ENCODE measurements around the gene NEK3. TPM values are rescaled to one million over a fixed set of nuclear protein-coding genes. Genes with fewer than 3 reads are reported as not detected.

NEK3 gene
- total and polyA plus RNA-seq, 4 donors, result 3.0 to 4.4 (median 3.9) TPM

DNA sequence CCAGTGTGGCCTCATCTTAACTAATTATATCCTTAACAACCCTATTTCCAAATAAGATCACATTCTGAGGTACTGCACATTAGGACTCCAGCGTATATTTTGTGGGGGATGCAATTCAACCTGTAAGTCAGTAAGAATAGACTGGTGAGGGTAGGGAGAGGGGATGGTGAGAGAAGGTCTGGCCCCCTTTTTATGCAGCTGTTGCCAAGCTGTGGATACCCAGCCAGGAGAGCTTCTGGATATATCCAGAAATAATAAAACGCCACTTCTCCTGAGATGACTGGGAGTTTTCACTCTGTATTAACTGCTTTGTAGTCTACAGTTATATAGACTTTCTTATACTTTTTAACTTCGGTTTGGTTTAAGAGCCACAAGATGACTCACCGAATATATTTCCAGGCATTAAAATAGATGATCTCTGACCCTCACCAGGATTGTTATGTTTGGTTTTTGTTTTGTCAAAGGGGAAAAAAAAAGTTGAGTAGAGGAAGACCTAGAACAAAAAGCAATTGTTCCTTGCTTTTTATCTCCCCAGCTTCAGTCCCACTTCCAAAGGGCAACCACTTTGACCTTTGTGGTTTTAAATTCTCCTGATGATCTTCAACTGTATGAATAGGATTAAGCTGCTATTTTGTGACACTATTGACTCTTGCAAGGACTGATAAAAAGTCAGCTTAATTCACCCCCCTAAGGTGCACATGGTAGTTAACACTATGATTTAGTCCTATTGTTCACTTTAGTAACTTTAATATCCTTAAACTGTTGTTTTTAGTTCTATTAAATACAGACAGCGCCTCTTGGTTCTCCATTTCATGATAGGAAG, 3.1 kb upstream of the NEK3 start:
- H3K27ac ChIP-seq (ENCODE audit: low read depth in 1 of 2, low read length in 2 of 2), result no peak overlapping the region
- no peaks in the 10 kb centered on the region for H3K27me3 ChIP-seq (ENCODE audit: control insufficient read depth in 4 of 4, insufficient read depth in 4 of 4, low read length in 3 of 4)
- no peak overlapping the region for H3K9ac ChIP-seq (ENCODE audit: low read depth in 1 of 2, low read length in 2 of 2)
- H3K36me3 ChIP-seq (ENCODE audit: control insufficient read depth in 4 of 4, insufficient read depth in 3 of 4, low read depth in 1 of 4, low read length in 3 of 4), result no peaks in the 10 kb centered on the region
- H3K4me1 ChIP-seq (ENCODE audit: control insufficient read depth in 4 of 4, insufficient read depth in 4 of 4, low read length in 3 of 4), result peaks cover 3 to 26% (median 7%) of the 10 kb centered on the region in 4 donors
- H3K9me3 ChIP-seq (ENCODE audit: control insufficient read depth in 4 of 4, low read length in 3 of 4), result no peaks in the 10 kb centered on the region
- no peak overlapping the region for H3K4me3 ChIP-seq (ENCODE audit: low read depth in 1 of 3, low read length in 3 of 3)
- WGBS, result 70% methylated on average over 5 of the region's 5 CpGs
- TF ChIP-seq, protein P1, sequence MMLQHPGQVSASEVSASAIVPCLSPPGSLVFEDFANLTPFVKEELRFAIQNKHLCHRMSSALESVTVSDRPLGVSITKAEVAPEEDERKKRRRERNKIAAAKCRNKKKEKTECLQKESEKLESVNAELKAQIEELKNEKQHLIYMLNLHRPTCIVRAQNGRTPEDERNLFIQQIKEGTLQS (IDR thresholded peaks at IDR 0.05), result no peak
- TF ChIP-seq HNF4A (conservative IDR thresholded peaks at IDR 0.05) (no peak), YY1 (IDR thresholded peaks at IDR 0.05) (no peak), FOXA2 (IDR thresholded peaks at IDR 0.05) (no peak), TAF1 (conservative IDR thresholded peaks at IDR 0.05) (no peak), RAD21 (IDR thresholded peaks at IDR 0.05) (no peak), GABPA (IDR thresholded peaks at IDR 0.05 in 1 of 2, conservative IDR thresholded peaks at IDR 0.05 in 1 of 2) (no peak), NR2F2 (IDR thresholded peaks at IDR 0.05) (peak; percentile 93), RXRA (IDR thresholded peaks at IDR 0.05) (no peak), FOXA1 (IDR thresholded peaks at IDR 0.05) (no peak), JUND (IDR thresholded peaks at IDR 0.05) (peak in 1 of 2 donors; percentile 39), HNF4G (IDR thresholded peaks at IDR 0.05) (no peak)
- TF ChIP-seq, protein P2, sequence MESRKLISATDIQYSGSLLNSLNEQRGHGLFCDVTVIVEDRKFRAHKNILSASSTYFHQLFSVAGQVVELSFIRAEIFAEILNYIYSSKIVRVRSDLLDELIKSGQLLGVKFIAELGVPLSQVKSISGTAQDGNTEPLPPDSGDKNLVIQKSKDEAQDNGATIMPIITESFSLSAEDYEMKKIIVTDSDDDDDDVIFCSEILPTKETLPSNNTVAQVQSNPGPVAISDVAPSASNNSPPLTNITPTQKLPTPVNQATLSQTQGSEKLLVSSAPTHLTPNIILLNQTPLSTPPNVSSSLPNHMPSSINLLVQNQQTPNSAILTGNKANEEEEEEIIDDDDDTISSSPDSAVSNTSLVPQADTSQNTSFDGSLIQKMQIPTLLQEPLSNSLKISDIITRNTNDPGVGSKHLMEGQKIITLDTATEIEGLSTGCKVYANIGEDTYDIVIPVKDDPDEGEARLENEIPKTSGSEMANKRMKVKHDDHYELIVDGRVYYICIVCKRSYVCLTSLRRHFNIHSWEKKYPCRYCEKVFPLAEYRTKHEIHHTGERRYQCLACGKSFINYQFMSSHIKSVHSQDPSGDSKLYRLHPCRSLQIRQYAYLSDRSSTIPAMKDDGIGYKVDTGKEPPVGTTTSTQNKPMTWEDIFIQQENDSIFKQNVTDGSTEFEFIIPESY (IDR thresholded peaks at IDR 0.05), result no peak
- TF ChIP-seq, protein P3, sequence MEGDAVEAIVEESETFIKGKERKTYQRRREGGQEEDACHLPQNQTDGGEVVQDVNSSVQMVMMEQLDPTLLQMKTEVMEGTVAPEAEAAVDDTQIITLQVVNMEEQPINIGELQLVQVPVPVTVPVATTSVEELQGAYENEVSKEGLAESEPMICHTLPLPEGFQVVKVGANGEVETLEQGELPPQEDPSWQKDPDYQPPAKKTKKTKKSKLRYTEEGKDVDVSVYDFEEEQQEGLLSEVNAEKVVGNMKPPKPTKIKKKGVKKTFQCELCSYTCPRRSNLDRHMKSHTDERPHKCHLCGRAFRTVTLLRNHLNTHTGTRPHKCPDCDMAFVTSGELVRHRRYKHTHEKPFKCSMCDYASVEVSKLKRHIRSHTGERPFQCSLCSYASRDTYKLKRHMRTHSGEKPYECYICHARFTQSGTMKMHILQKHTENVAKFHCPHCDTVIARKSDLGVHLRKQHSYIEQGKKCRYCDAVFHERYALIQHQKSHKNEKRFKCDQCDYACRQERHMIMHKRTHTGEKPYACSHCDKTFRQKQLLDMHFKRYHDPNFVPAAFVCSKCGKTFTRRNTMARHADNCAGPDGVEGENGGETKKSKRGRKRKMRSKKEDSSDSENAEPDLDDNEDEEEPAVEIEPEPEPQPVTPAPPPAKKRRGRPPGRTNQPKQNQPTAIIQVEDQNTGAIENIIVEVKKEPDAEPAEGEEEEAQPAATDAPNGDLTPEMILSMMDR (IDR thresholded peaks at IDR 0.05; ENCODE audit: low read depth, low read length, missing input control), result no peak
- TF ChIP-seq, protein P4, sequence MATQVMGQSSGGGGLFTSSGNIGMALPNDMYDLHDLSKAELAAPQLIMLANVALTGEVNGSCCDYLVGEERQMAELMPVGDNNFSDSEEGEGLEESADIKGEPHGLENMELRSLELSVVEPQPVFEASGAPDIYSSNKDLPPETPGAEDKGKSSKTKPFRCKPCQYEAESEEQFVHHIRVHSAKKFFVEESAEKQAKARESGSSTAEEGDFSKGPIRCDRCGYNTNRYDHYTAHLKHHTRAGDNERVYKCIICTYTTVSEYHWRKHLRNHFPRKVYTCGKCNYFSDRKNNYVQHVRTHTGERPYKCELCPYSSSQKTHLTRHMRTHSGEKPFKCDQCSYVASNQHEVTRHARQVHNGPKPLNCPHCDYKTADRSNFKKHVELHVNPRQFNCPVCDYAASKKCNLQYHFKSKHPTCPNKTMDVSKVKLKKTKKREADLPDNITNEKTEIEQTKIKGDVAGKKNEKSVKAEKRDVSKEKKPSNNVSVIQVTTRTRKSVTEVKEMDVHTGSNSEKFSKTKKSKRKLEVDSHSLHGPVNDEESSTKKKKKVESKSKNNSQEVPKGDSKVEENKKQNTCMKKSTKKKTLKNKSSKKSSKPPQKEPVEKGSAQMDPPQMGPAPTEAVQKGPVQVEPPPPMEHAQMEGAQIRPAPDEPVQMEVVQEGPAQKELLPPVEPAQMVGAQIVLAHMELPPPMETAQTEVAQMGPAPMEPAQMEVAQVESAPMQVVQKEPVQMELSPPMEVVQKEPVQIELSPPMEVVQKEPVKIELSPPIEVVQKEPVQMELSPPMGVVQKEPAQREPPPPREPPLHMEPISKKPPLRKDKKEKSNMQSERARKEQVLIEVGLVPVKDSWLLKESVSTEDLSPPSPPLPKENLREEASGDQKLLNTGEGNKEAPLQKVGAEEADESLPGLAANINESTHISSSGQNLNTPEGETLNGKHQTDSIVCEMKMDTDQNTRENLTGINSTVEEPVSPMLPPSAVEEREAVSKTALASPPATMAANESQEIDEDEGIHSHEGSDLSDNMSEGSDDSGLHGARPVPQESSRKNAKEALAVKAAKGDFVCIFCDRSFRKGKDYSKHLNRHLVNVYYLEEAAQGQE (IDR thresholded peaks at IDR 0.05), result no peak
- DNase-seq (ENCODE audit: low spot score), result no peak
